Endothelial cell of umbilical vein (primary cell): ENCODE results near the gene RNU7-1. TPM values are rescaled to one million over a fixed set of nuclear protein-coding genes. Genes with fewer than 3 reads are reported as not detected.

ENCODE experiments used
- BruUV-seq: library from RNA; stranded (reverse); fragments of 400-500 nt; replicated peaks from 2 replicates; lab custom pipeline; 2021; lab: Mats Ljungman, UMichigan
- CTCF ChIA-PET: fragments of 300-600, 350-600 bp; sonication (Branson Sonifier 250); formaldehyde crosslinking; loops from one replicate; lab custom pipeline; 2021; ENCODE audit warnings: antibody characterized with exemption, inconsistent platforms; lab: Charles Lee
- POLR2A ChIA-PET: fragments of 300-600, 350-600 bp; sonication (Branson Sonifier 250); formaldehyde crosslinking; loops from one replicate; lab custom pipeline; 2021; ENCODE audit warnings: antibody characterized with exemption, inconsistent platforms; lab: Charles Lee
- DNase-seq: peaks from one replicate; pipeline ENCODE4 v3.0.0-alpha.2; 2011; ENCODE audit warnings: low read depth, low spot score
- FAIRE-seq: peaks from 2 replicates; lab custom pipeline; 2011; peaks lifted over from hg19 to GRCh38; lab: Jason Lieb, UNC
- H2AFZ ChIP-seq: 2 replicates; pipeline ENCODE4 v1.6.0; 2012; ENCODE audit warnings: low read depth, low read length, control low read depth, inconsistent platforms
- H3K27ac ChIP-seq: 2 replicates; pipeline ENCODE4 v1.5.1; 2011; ENCODE audit warnings: low read depth, mild to moderate bottlenecking, control low read depth, low read length, moderate library complexity; ENCODE audit not compliant: insufficient read depth
- H3K27me3 ChIP-seq, 2 experiments: 2 replicates each; pipeline versions ENCODE4 v1.6.0 to v1.6.1; 2011; ENCODE audit warnings: low read length in 2 of 2, mixed read lengths in 1 of 2; ENCODE audit not compliant: control insufficient read depth in 2 of 2, insufficient read depth in 2 of 2
- H3K36me3 ChIP-seq, 2 experiments: 2 replicates in 1 of 2; 3 replicates in 1 of 2; pipeline ENCODE4 v1.5.1; 2011; ENCODE audit warnings: low read length in 2 of 2, mild to moderate bottlenecking in 1 of 2, moderate library complexity in 1 of 2; ENCODE audit not compliant: control insufficient read depth in 2 of 2, insufficient read depth in 2 of 2; ENCODE audit errors: extremely low read depth in 1 of 2
- H3K4me1 ChIP-seq: 3 replicates; pipeline ENCODE4 v1.5.1; 2011; ENCODE audit warnings: mild to moderate bottlenecking, low read length; ENCODE audit not compliant: control insufficient read depth, insufficient read depth; ENCODE audit errors: extremely low read depth
- H3K4me2 ChIP-seq: 2 replicates; pipeline ENCODE4 v1.6.1; 2011; ENCODE audit warnings: low read length, control low read depth, mixed read lengths; ENCODE audit not compliant: insufficient read depth
- H3K4me3 ChIP-seq, 3 experiments: fragments of 200-600 bp in 1 of 3; sonication (generic), shearing (Covaris generic) in 1 of 3; replicated peaks in 1 of 3; 2 replicates each; pipeline ENCODE4 v1.5.1; 2011 to 2016; ENCODE audit warnings: control low read depth in 3 of 3, low read length in 3 of 3, mild to moderate bottlenecking in 2 of 3, inconsistent platforms in 1 of 3, low read depth in 1 of 3, moderate library complexity in 1 of 3; ENCODE audit not compliant: insufficient read depth in 1 of 3
- H3K79me2 ChIP-seq: 2 replicates; pipeline ENCODE4 v1.6.0; 2012; ENCODE audit warnings: low read length, inconsistent platforms; ENCODE audit not compliant: control insufficient read depth, insufficient read depth
- H3K9ac ChIP-seq: replicated peaks from 2 replicates; pipeline ENCODE3; 2011; ENCODE audit warnings: low read length, control low read depth; ENCODE audit not compliant: insufficient read depth; ENCODE audit errors: extremely low read depth
- H3K9me1 ChIP-seq: replicated peaks from 3 replicates; pipeline ENCODE4 v1.6.0; 2011; ENCODE audit warnings: mild to moderate bottlenecking, low read length; ENCODE audit not compliant: control insufficient read depth, insufficient read depth; ENCODE audit errors: extremely low read depth
- H3K9me3 ChIP-seq: replicated peaks from 2 replicates; pipeline ENCODE4 v1.5.1; 2012; ENCODE audit warnings: low read length, inconsistent platforms; ENCODE audit not compliant: control insufficient read depth, insufficient read depth
- H4K20me1 ChIP-seq: replicated peaks from 2 replicates; pipeline ENCODE3; 2011; ENCODE audit warnings: mild to moderate bottlenecking, low read length; ENCODE audit not compliant: control insufficient read depth, insufficient read depth; ENCODE audit errors: extremely low read depth
- CTCF ChIP-seq, 2 donors: IDR thresholded peaks; 1 replicate in 1 of 2; 2 replicates in 1 of 2; pipeline ENCODE4 v1.5.1; 2011; ENCODE audit warnings: low read length in 2 of 2, mild to moderate bottlenecking in 2 of 2, moderate library complexity in 2 of 2, control low read depth in 1 of 2, inconsistent platforms in 1 of 2, low read depth in 1 of 2; ENCODE audit not compliant: insufficient read depth in 1 of 2; ENCODE audit errors: extremely low read depth in 1 of 2
- FOS ChIP-seq: IDR thresholded peaks from 2 replicates; pipeline ENCODE4 v1.6.1; 2011; ENCODE audit warnings: mild to moderate bottlenecking, low read length, moderate library complexity, borderline replicate concordance; ENCODE audit not compliant: insufficient read depth
- JUN ChIP-seq: IDR thresholded peaks from 2 replicates; pipeline ENCODE4 v1.6.1; 2011; ENCODE audit warnings: borderline replicate concordance, low read depth; ENCODE audit not compliant: insufficient read length, insufficient read depth
- dilution Hi-C: fragments of 300-500 bp; cut with MboI; formaldehyde crosslinking; loops from one replicate; pipeline ENCODE4 v1.15.0; 2019; ENCODE audit warnings: low sequenced_read_pairs; ENCODE audit not compliant: extremely low pct_ligation_motif_present
- intact Hi-C: fragments of 100-400 bp; cut with micrococcal nuclease; formaldehyde crosslinking; loops from one replicate; pipeline ENCODE4 v1.10.0; 2022
- polyA plus RNA-seq, 4 experiments: library from polyadenylated mRNA; depleted of rRNA in 3 of 4; stranded (reverse) in 3 of 4; unstranded in 1 of 4; fragments of >200 nt; gene quantifications; 2 replicates each; pipeline versions ENCODE4 v1.2.1 to v1.2.3, GENCODE V29; 2011 to 2012; ENCODE audit warnings: missing spikeins in 1 of 4
- total RNA-seq: library from RNA; stranded (reverse); gene quantifications from 2 replicates; pipeline ENCODE4 v1.2.3, GENCODE V29; 2021

RNU7-1 gene
- total and polyA plus RNA-seq, 2 donors (not counting 3 experiments of a cell fraction or from before 2014, with no cell fraction given): not detected

GRCh38 chr12:6961278-6961694, 17.7 kb downstream of the RNU7-1 start:
- H3K79me2 ChIP-seq: no peaks in the 10 kb centered on the region
- H3K4me2 ChIP-seq: no peak overlapping the region
- dilution Hi-C loops (no loop called here), intact Hi-C loops (no loop called here)
- BruUV-seq: no TSS peak
- H3K4me1 ChIP-seq: peaks cover 18% of the 10 kb centered on the region
- no peaks in the 10 kb centered on the region for H4K20me1 ChIP-seq
- no peaks in the 10 kb centered on the region for H3K27me3 ChIP-seq
- peaks cover 7 to 10% of the 10 kb centered on the region in 2 experiments for H3K36me3 ChIP-seq
- FAIRE-seq (no peak), DNase-seq (no peak)
- no peak overlapping the region for H3K4me3 ChIP-seq
- ChIA-PET POLR2A (interaction anchor here (1.5 kb wide), 1 partner anchor 18 kb away, joined by 5 read pairs; the partner anchor contains the start of genes C12orf57 and RNU7-1), CTCF (interaction anchor here (0.8 to 3.2 kb wide), 11 partner anchors 8 to 152 kb away, joined by 3 to 34 read pairs (median 6); partner anchors contain the start of genes C12orf57, PTPN6, RNU7-1 and SPSB2)
- peak overlapping the region; percentile 69 for H3K27ac ChIP-seq
- H2AFZ ChIP-seq: peak overlapping the region; percentile 89
- H3K9me3 ChIP-seq: no peaks in the 10 kb centered on the region
- H3K9ac ChIP-seq: peak overlapping the region; percentile 28
- no peaks in the 10 kb centered on the region for H3K9me1 ChIP-seq
- TF ChIP-seq FOS (no peak), JUN (peak; percentile 28)

GRCh38 chr12:6961695-6962284, 18.2 kb downstream of the RNU7-1 start:
- no TSS peak for BruUV-seq
- Histone ChIP-seq H3K4me1 (peaks cover 18% of the 10 kb centered on the region), H3K9me3 (no peaks in the 10 kb centered on the region), H3K4me3 (no peak overlapping the region), H3K9me1 (no peaks in the 10 kb centered on the region), H3K79me2 (no peaks in the 10 kb centered on the region), H3K4me2 (no peak overlapping the region), H3K27me3 (no peaks in the 10 kb centered on the region), H2AFZ (peak overlapping the region; percentile 89), H3K36me3 (peaks cover 7 to 11% of the 10 kb centered on the region in 2 experiments), H3K27ac (peak overlapping the region; percentile 69), H3K9ac (peak overlapping the region; percentile 28), H4K20me1 (no peaks in the 10 kb centered on the region)
- peak; percentile 57 to 59 for TF ChIP-seq CTCF (IDR thresholded peaks at IDR 0.05; ENCODE audit: extremely low read depth in 1 of 2, insufficient read depth in 1 of 2, low read depth in 1 of 2, low read length in 2 of 2)
- TF ChIP-seq JUN: no peak
- peak; percentile 61 for DNase-seq
- dilution Hi-C loops: no loop called here
- CTCF ChIA-PET: interaction anchor here (0.8 to 3.2 kb wide), 12 partner anchors 9 to 151 kb away, joined by 3 to 34 read pairs (median 6); partner anchors contain the start of genes C12orf57, PTPN6, RNU7-1 and SPSB2
- intact Hi-C loops: no loop called here
- peak; percentile 78 for FAIRE-seq
- POLR2A ChIA-PET: interaction anchor here (0.6 to 1.5 kb wide), 2 partner anchors 18 to 95 kb away, joined by 3 to 5 read pairs; partner anchors contain the start of genes C12orf57, RNU7-1 and TPI1
